Limb (tissue), 2 donors: ENCODE results near the gene CSNK1A1.
A peak's percentile ranks its signal among the peaks of the same experiment; 100 is the strongest.
"Not testable (repeated sequence)": the region's sequence is repeated elsewhere in the genome, so short reads cannot be mapped to it uniquely, and the experiment has no call there.

ENCODE experiments used
- DNase-seq, 2 donors: peaks; one replicate each; pipeline ENCODE4 v3.0.0-alpha.2; 2016; ENCODE audit errors: extremely low spot score in 2 of 2

CSNK1A1 gene

GRCh38 chr5:149529463-149529862, 21.8 kb downstream of the CSNK1A1 start:
- no peak for DNase-seq

- no peak for DNase-seq
Measured at GRCh38 chr5:149528281-149529060, 22.8 kb downstream of the CSNK1A1 start.

- DNase-seq, result no peak
Measured at GRCh38 chr5:149526845-149527590, 24.2 kb downstream of the CSNK1A1 start.

- no peak for DNase-seq
Measured at GRCh38 chr5:149521739-149522685, 29.2 kb downstream of the CSNK1A1 start.

- no peak for DNase-seq
Measured at GRCh38 chr5:149519601-149520000, 31.6 kb downstream of the CSNK1A1 start.

GRCh38 chr5:149518620-149519019, 32.6 kb downstream of the CSNK1A1 start:
- no peak for DNase-seq

- DNase-seq, result no peak
Measured at GRCh38 chr5:149517461-149518122, 33.6 kb downstream of the CSNK1A1 start.

- DNase-seq, result no peak
Measured at GRCh38 chr5:149514512-149514911, 36.7 kb downstream of the CSNK1A1 start.

GRCh38 chr5:149513372-149513947, 37.8 kb downstream of the CSNK1A1 start:
- DNase-seq, result not testable (repeated sequence)

- DNase-seq, result no peak
Measured at GRCh38 chr5:149510136-149510535, 41.1 kb downstream of the CSNK1A1 start.

GRCh38 chr5:149504677-149505076, 46.6 kb downstream of the CSNK1A1 start:
- no peak for DNase-seq

GRCh38 chr5:149503006-149503405, 48.2 kb downstream of the CSNK1A1 start:
- no peak for DNase-seq

- no peak for DNase-seq
Measured at GRCh38 chr5:149500922-149501582, 50.2 kb downstream of the CSNK1A1 start.

GRCh38 chr5:149498724-149499336, 52.4 kb downstream of the CSNK1A1 start:
- no peak for DNase-seq

- peak in 1 of 2 donors; percentile 54 for DNase-seq
Measured at GRCh38 chr5:149497357-149497756, 53.9 kb downstream of the CSNK1A1 start.

GRCh38 chr5:149496917-149497316, 54.3 kb downstream of the CSNK1A1 start:
- no peak for DNase-seq

- no peak for DNase-seq
Measured at GRCh38 chr5:149496166-149496565, 55.1 kb downstream of the CSNK1A1 start.

GRCh38 chr5:149495673-149496072, 55.6 kb downstream of the CSNK1A1 start:
- DNase-seq, result no peak

GRCh38 chr5:149493316-149493715, 57.9 kb downstream of the CSNK1A1 start:
- DNase-seq, result no peak

- DNase-seq, result no peak
Measured at GRCh38 chr5:149492781-149493180, 58.5 kb downstream of the CSNK1A1 start.
